Mucosa of gallbladder (tissue), 1 donor: ENCODE data around the gene ADA. TPM values are rescaled to one million over a fixed set of nuclear protein-coding genes. Genes with fewer than 3 reads are reported as not detected.
"Not testable (repeated sequence)": the region's sequence is repeated elsewhere in the genome, so short reads cannot be mapped to it uniquely, and the experiment has no call there.

Source experiments
- DNase-seq: peaks from one replicate; pipeline ENCODE4 v3.0.0-alpha.2; 2020; ENCODE audit warnings: low spot score
- total RNA-seq: library from RNA; stranded (reverse); gene quantifications from one replicate; pipeline ENCODE4 v1.2.1, GENCODE V29; 2021
- donor health status: DM: no; HTN: no; CAD: no.

Gene ADA
- total RNA-seq, 1 donor from 2014 or later: 5.1 TPM

GRCh38 chr20:44600301-44600700, 51.2 kb downstream of the ADA start:
- DNase-seq: no peak

- no peak for DNase-seq
Measured at GRCh38 chr20:44599715-44600114, 51.8 kb downstream of the ADA start.

- no peak for DNase-seq
Measured at GRCh38 chr20:44598423-44599305, 52.8 kb downstream of the ADA start.

GRCh38 chr20:44597930-44598329, 53.6 kb downstream of the ADA start:
- no peak for DNase-seq

- no peak for DNase-seq
Measured at GRCh38 chr20:44597516-44597915, 54.0 kb downstream of the ADA start.

GRCh38 chr20:44596876-44597275, 54.6 kb downstream of the ADA start:
- DNase-seq: no peak

GRCh38 chr20:44596010-44596409, 55.5 kb downstream of the ADA start:
- no peak for DNase-seq

- DNase-seq: no peak
Measured at GRCh38 chr20:44594730-44595129, 56.8 kb downstream of the ADA start.

- DNase-seq: no peak
Measured at GRCh38 chr20:44593751-44594150, 57.7 kb downstream of the ADA start.

- DNase-seq: no peak
Measured at GRCh38 chr20:44592366-44592765, 59.1 kb downstream of the ADA start.

- no peak for DNase-seq
Measured at GRCh38 chr20:44590980-44591778, 60.3 kb downstream of the ADA start.

GRCh38 chr20:44589537-44589936, 62.0 kb downstream of the ADA start:
- no peak for DNase-seq

- DNase-seq: not testable (repeated sequence)
Measured at GRCh38 chr20:44588321-44588720, 63.2 kb downstream of the ADA start.

- DNase-seq: no peak
Measured at GRCh38 chr20:44587035-44587980, 64.2 kb downstream of the ADA start.

- no peak for DNase-seq
Measured at GRCh38 chr20:44586289-44586911, 65.1 kb downstream of the ADA start.

GRCh38 chr20:44585057-44585963, 66.2 kb downstream of the ADA start:
- DNase-seq: no peak

- no peak for DNase-seq
Measured at GRCh38 chr20:44584162-44584561, 67.3 kb downstream of the ADA start.

- no peak for DNase-seq
Measured at GRCh38 chr20:44583157-44583556, 68.3 kb downstream of the ADA start.

- peak; percentile 34 for DNase-seq
Measured at GRCh38 chr20:44582311-44583025, 69.0 kb downstream of the ADA start, which contains the start of gene PKIG. Gene PKIG, plus strand, starts transcription at chr20:44582579. Its CDS starts 31,978 bp downstream, at chr20:44614557.
